GM18861 (cell line): ENCODE data around the gene ZNF232.
"Not testable (repeated sequence)": the region's sequence is repeated elsewhere in the genome, so short reads cannot be mapped to it uniquely, and the experiment has no call there.

Experiments used
- ATAC-seq: cut with Tn5 transposase; IDR thresholded peaks from one replicate; pipeline ENCODE4 v1.9.1; 2021; ENCODE audit not compliant: unreplicated experiment

Gene ZNF232

GRCh38 chr17:5111402-5112204 lies at the start of gene ZNF232:
Gene ZNF232 (minus strand): TSS chr17:5111878. CDS start chr17:5111822, 56 bp downstream.
- peak; percentile 81 for ATAC-seq

DNA sequence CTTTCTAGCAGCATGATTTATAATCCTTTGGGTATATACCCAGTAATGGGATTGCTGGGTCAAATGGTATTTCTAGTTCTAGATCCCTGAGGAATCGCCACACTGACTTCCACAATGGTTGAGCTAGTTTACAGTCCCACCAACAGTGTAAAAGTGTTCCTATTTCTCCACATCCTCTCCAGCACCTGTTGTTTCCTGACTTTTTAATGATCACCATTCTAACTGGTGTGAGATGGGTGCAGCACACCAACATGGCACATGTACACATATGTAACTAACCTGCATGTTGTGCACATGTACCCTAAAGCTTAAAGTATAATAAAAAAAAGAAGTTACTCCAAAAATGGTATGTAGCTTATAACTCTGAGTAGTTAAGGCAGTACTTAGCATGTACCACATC lies 49.0 kb upstream of the ZNF232 start:
- not testable (repeated sequence) for ATAC-seq

DNA sequence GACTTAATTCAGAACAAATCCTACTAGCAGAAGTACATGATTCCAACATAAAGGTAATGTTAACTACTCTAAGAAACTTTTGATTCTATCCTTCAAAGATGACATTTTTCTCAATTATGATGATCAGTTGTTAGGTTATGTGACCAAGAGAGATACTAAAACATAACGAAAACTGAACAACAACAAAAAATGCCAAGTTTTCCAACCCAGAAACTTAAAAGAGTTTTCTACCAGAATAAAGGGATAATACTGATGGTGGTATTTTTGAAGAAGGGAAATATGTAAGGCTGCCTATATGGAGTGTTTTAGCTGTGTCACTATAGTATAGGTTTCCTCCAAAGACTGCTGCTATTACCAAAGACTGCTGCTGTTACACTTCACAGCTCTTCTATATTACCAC lies 34.4 kb upstream of the ZNF232 start:
- ATAC-seq: not testable (repeated sequence)

DNA sequence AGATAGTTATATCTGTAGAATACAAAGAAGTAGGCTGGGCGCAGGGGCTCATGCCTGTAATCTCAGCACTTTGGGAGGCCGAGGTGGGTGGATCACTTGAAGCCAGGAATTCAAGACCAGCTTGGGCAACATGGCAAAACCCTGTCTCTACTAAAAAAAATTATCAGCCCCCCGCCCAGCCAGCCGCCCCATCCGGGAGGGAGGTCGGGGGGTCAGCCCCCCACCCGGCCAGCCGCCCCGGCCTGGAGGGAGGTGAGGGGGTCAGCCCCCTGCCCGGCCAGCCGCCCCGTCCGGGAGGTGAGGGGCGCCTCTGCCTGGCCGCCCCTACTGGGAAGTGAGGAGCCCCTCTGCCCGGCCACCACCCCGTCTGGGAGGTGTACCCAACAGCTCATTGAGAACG lies 31.2 kb upstream of the ZNF232 start:
- not testable (repeated sequence) for ATAC-seq

DNA sequence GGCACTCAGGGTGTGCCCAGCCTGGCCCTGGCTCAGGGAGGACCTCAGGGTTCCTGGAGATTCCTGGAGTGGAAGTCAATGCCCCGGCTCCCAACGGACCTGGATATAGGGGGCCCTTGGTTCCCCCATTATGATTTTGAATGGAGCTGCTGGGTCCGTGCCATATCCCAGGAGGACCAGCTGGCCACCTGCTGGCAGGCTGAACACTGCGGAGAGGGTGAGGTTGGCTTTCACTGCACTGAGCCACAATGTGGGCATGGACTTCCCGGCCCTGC lies 27.7 kb upstream of the ZNF232 start:
- no peak for ATAC-seq

DNA sequence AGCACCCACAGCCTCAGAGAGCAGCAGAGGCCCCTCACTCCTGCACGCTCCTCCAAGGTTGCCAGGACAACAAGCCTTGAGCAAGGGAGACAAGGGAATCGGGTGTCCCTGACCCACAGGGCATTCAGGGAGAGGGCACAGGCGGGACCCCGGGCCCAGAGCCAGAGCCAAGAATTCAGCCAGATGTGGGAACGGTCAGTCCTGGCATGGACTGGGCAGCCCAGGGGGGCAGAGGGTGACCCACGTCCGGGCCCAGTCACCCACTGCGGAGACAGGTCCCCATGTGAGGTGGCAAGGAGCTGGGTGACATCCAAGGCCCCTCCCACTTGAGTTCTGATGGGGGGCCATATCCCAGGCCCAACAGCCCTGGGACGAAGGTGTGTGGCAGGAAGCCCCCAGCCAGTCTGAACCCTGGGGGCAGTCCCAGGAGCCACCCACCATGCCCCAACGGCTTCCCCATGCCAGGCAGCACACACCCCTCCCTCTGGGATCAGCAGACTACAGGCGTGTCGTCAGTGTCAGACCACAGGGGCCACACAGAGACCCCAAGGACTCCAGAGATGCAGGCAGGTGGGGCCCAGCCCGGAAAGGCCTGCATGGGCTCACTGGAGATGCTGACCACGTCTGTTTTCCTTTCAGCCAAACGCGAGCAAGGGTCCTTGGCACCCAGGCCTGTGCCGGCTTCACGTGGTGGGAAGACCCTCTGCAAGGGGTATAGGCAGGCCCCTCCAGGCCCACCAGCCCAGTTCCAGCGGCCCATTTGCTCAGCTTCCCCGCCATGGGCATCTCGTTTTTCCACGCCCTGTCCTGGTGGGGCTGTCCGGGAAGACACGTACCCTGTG lies 27.2 kb upstream of the ZNF232 start:
- ATAC-seq: no peak

DNA sequence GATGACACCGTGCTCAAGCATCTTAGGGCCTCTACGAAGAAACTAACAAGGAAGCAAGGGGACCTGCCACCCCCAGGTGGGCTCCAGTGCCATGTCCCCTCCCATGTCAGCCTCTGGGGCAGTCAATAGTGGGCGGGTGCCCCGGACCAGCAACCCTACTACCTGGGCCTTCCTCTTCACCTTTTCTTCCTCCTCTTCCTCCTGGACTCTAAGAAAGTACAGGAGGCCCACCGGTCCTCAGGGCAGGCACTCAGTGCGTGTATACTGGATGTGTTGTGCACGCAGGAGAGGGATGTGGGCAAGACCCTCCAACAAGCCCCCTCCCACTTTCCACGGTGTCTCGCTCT lies 26.5 kb upstream of the ZNF232 start:
- ATAC-seq: not testable (repeated sequence)

GRCh38 chr17:5137511-5138197 lies 26.0 kb upstream of the ZNF232 start:
- not testable (repeated sequence) for ATAC-seq

DNA sequence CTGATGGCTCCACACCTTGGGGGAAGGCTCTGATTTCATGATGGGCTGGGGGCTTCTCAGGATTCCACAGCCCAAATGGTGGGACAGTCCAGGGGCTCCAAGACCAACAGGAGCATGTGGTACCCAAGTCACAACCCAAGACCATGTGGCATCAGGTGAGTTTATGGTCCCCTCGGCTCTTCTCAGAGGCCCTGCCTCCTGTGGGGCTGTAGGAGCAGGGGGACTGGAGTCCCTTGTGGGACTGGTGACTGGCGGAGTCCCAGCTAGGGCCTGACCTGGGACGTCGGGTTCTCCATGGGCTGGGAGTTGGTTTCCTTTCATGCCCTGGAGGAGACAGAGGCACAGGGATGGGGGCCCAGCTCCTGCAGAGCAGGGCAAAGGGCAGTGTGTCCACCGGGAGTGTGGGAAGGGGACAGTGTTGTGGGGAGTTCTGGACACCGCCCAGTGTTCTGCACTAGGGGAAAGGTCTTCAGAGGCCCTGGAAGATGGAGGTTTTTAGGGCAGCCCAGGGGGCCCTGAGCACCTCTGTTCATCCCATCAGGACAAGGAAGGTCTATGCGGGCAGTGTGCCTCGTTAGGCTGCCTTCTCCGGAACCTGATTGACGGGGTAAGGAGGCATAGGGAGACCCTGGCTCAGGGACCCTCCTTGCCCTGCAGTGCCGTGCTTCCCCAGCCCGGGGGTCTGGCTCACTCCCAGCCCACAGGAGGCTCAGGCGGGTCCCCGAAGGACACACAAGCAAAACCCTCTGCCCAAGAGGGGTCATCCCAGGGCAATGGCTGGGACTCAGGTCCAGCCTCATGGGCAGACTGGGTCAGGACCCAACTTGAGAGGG lies 25.1 kb upstream of the ZNF232 start:
- ATAC-seq: not testable (repeated sequence)

GRCh38 chr17:5135726-5136579 lies 24.3 kb upstream of the ZNF232 start:
- no peak for ATAC-seq

DNA sequence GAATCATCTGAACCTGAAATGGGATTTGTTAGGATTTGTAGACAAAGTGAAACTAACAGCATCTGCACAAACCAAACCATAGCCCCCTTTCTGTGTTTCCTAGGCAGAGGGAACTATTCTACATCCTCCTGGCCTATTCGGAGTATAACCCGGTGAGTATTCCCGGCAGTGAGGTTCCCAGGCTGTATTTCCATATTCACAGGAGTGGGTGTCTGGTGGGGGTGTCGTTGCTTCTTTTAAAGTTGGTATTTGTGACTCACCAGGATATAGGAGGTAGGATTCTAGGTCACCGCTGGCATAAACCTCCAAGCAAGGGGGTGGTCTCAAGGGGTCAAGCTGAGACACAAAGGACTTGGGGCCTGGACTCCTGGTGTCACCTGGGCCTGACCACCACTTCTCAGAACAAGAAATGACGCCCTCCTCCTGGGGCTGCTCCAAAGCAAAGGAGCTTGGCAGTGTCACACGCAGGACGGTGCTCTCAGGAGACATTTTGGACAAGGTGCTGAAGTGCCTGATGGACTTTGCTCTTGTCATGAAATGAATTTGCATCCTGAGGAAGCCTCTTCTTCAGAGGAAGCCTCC lies 23.5 kb upstream of the ZNF232 start:
- ATAC-seq: not testable (repeated sequence)

GRCh38 chr17:5134571-5134970 lies 22.9 kb upstream of the ZNF232 start:
- not testable (repeated sequence) for ATAC-seq

DNA sequence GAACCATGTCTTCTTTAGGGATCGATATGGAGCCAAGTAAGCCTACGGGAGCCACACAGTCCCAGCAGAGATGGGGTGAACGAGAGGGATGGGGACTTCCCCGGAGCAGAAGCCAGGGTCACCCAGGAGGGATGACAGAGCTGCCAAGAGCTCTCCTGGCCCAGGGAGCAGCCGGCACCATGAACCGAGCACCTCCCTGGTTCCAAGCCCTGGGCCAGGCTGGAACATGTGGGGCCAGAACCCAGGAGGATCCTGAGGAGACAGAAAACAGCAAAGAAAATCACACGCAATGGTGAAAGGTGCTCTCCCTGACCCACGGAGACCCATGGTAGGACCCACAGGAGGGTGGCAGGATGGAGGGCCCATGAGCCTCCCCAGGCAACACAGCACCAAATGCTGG lies 22.3 kb upstream of the ZNF232 start:
- not testable (repeated sequence) for ATAC-seq

DNA sequence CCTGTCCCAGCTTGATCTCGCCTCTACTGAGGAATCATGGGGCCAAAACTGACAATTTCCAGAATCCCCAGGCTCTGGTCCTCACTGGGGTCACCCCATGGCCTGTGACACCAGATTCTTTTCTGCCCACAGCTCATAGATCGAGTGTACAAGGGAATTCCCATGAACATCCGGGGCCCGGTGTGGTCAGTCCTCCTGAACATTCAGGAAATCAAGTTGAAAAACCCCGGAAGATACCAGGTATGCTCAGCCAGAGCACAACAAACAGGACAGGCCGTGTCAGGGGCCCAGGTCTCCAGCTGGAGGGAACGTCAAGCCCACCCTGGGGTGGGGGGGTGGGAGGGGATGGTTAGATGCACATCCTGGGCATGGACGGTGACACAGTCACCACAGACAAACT lies 21.6 kb upstream of the ZNF232 start:
- no peak for ATAC-seq

GRCh38 chr17:5132503-5133225 lies 21.0 kb upstream of the ZNF232 start:
- ATAC-seq: not testable (repeated sequence)

DNA sequence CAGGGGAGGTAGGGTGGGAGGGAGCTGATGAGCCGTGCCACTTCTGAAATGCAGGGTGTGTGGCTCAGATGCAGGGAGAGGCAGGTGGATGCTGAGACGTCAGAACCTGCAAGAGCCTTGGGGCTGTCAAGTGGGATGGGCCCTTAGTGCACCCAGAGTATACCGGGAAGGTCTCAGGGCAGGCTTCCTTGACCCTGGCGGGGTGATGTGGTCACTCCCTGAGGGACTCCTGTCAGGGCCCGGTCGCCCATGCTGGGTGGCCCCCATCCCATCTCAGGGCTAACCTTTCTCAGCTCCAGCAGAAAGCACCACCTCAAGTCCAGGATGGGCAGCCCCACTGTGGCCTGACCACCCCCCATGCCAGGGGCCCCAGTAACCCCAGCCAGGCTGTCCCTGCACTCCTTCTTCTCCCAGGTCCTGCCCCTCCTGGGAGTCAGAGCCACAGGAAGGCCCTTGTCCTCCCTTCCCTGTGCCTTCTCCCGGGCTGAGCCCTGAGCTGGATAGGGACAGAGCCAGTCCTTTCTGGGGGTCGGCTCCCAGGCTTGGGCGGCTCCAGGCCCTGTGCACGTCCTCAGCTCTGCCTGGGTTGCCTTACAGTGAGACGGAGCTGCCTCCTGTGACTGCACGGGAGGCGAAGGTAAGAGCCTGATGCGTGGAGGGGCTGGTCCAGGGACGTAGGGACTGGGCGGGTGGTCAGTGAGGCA lies 20.3 kb upstream of the ZNF232 start:
- not testable (repeated sequence) for ATAC-seq

- ATAC-seq: no peak
Observed at GRCh38 chr17:5131146-5131715, 19.6 kb upstream of the ZNF232 start.

GRCh38 chr17:5130687-5131086 lies 19.0 kb upstream of the ZNF232 start:
- not testable (repeated sequence) for ATAC-seq
